ENCODE results near the gene PIK3CB.
"Not testable (repeated sequence)": the region's sequence is repeated elsewhere in the genome, so short reads cannot be mapped to it uniquely, and the experiment has no call there.

The PIK3CB gene

DNA sequence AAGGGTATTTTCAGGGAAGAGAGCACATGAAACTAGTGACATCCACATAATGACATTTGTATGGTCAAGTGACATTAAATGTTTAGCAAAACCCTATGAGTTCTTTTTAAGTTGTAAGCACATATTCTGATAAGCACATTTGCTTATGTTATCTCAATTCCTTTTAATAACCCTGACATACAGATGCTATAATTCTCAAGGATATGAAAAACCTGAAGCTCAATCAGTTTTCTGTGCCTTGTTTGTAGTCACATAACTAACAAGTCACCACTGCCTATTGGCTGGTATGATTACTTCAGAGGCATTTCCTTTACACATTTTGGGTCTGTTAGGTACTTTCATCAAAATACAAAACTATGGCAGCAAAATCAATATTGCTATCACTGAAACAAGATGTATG is 152.1 kb downstream of the PIK3CB start:
- no peak for DNase-seq (ENCODE audit: low read depth, low spot score)

DNA sequence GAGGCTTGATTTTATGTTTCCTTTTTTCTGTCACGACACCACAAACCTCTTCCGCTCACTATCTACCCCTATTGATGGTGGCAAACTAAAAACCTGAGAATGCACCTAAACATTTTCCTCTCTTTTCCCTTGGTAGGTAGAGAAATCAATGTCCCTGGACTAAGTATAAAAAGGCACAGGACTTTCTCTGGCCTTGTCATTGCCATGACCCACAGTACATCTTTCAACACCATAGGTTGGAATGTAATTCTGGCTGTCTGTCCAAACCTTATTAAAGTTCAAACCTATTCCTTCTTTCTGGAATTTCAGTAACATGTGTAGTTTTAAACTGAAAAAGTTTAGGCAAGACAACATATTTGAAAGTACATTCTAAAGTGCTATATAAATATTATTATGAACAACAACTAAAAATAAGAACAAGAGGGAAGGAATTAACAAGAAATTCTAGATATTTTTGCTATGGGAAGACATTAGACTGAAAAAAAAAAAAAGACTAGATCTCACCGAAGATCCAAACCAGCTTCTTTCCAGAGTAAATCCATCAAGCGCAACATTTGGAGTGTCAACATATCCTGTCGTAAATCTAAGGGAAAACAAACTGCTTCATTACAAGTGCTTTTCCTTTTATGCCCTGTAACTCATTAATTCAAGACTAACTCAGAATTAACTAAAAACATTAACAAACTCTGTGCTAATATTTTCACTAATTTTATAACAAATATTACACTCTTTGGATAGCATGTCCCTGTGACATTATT is 153.1 kb downstream of the PIK3CB start:
- no peak for DNase-seq (ENCODE audit: low read depth, low spot score)

DNA sequence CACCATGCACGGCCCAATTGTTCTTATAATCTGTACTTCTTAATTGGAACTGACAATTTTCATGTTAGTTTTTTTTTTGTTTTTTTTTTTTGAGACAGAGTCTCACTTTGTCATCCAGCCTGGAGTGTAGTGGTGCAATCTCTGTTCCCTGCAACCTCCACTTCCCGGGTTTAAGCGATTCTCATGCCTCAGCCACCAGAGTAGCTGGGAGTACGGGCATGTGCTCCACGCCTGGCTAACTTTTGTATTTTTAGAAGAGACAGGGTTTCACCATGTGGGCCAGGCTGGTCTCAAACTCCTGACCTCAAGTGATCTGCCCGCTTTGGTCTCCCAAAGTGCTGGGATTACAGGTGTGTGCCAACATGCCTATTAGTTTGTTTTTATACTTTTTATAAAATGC is 153.8 kb downstream of the PIK3CB start:
- not testable (repeated sequence) for DNase-seq (ENCODE audit: low read depth, low spot score)

DNA sequence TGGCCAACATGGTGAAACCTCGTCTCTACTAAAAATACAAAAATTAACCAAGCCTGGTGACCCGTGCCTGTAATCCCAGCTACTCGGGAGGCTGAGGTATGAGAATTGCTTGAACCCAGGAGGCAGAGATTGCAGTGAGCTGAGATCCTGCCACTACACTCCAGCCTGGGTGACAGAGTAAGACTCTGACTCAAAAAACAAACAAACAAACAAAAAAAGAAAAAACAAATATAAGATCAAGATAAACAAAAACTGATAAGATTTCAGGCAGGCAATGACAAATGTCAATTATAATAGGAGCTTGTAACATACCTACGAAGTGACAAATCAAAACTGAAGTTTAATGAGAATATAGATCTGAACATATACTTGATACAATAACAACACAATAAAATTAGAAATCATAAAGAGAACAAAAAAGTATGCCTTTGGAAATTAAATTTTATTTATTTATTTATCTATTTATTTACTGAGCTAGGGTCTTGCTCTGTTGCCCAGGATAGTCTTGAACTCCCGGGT is 155.8 kb downstream of the PIK3CB start:
- DNase-seq (ENCODE audit: low read depth, low spot score), result no peak

DNA sequence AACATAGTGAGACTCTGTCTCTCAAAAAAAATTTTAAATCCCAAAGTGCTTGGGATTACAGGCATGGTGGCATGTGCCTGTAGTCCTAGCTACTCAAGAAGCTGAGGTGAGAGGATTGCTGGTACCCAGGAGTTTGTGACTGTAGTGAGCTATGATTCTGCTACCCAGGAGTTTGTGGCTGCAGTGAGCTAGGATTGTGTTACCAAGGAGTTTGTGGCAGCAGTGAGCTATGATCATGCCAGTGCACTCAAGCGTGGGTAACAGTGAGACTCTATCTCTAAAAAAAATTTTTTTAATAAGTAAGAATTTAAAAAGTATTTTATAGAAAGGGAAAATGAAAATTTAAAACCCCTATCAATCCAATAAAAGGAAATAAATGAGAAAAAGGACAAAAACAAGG is 156.6 kb downstream of the PIK3CB start:
- no peak for DNase-seq (ENCODE audit: low read depth, low spot score)

DNA sequence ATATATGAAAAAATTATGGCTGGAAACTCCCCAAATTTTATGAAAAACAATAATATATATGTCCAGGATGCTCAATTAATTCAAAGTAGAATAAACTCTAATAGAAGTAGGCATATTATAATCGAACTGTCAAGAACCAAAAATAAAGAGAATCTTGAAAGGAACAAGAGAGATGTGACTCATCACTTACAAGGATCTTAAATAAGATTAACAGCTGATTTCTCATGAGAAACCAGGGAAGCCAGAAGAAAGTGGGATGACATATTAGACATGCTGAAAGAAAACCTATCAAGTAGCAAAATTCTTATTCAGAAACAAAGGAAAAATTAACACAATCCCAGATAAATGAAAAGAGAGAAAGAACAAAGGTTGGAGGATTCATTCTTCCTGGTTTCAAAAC is 159.3 kb downstream of the PIK3CB start:
- DNase-seq (ENCODE audit: low read depth, low spot score), result peak; percentile 13

DNA sequence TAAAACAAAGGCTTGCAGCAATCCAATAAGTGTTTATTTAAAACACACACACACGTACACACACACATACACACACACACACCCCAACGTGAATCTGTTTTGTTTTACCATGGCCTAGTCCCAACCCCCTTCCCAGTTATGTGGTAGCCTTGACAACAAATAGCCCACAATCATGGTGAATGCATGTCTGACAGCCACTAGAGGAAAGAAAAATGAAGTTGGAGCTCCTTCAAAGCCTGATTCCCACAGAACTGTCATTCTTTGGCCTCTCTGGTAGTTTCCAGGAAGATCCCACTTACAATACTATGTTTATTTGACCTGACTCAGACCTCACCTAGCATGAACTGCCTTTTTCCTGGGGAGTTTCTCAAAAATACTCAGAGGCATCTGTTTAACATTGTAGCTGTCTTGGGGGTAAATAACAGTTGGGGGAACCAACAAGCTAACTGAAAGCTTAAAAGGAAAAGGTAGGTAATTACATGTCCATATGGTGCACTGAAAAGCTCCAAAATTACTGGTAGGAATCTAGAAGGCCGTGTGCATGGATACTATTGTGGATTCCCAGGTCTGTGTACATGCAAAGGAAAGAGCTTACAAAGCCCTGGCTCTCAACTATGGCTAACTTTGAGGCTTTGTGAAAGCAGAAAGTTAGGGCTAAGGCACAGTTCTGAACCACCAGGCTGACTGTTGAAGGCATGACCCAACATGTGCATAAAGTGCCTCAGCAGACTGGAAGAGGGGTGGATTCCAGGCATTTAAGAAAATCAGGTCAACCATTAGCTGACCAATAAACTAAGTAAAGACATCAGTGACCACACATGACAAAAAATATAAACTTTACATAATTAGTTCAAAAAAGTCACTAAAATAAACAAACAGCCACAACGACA is 160.8 kb downstream of the PIK3CB start:
- peak; percentile 84 for DNase-seq (ENCODE audit: low read depth, low spot score)

DNA sequence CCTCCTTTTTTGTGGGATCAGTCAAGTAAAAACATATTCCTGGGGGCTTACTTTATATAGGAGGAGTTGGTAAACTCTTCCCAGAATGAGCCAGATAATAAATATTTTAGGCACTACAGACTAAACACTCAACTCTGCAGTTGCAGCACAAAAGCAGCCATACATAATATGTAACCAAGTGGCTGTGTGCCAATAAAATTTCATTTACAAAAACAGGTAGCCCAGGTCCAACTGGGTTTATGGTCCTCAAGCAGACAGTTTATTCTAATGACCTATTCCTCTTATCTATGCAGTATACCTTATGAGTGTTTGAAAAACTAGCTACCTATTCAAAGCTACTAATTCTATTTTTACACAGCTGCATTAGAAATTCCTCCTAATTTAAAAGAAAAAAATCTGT is 164.3 kb downstream of the PIK3CB start:
- DNase-seq (ENCODE audit: low read depth, low spot score), result no peak

DNA sequence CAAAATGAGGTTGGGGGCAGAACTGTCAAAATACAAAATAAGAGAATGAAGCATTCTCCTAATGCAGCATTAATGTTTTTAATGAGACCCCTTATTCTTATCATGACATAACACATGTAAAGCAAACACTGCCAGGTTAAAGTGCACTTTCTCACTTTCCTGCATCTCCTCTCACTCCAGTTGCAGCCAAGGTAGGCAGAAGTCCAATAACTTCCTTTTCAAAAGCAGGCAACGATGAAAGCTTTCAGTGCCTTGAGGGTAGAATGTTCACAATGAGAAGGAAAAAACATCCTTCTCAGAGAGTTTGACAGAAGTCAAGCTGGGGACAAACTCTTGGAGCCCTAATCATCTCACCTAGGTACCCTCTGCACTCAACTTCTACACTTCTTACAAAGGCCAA is 166.6 kb downstream of the PIK3CB start:
- DNase-seq (ENCODE audit: low read depth, low spot score), result no peak

DNA sequence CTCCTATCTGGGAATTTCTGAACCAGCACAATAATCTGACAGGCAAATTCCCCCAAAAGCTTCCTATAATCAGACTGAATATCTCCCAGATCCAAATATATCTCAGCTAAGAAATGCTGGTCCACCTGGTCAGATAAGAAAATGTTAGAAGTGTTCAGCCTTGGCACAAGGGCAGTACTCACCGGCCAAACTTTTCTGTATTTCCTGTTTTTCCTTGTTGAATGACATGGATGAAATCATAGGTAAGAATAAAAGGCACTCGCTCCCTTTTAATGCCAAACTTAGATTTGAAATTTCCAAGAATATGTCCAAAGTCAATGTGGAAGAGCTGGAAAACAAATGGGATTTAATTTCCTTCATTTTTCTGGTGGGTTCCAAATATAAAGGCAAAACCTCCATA is 177.2 kb downstream of the PIK3CB start:
- DNase-seq (ENCODE audit: low read depth, low spot score), result no peak

DNA sequence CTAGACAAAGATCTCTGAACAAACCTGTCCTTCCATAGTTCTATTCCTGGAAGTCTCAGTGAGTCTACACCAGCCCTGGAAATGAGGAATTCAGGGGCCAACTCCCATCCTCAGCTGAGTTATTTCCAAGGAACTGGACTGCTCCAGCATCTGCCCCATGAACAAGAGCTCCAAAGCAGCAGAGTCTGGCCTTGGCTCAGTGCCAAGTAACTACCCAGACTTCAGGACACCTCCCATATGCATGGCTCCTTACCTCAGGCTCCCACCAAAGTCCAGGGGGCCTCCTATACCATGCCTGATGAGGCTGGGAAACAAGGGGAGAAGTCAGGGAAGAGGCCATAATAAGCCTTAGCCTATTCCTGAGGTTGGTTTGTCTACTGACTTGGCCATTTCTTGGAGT is 181.2 kb downstream of the PIK3CB start:
- no peak for DNase-seq (ENCODE audit: low read depth, low spot score)

DNA sequence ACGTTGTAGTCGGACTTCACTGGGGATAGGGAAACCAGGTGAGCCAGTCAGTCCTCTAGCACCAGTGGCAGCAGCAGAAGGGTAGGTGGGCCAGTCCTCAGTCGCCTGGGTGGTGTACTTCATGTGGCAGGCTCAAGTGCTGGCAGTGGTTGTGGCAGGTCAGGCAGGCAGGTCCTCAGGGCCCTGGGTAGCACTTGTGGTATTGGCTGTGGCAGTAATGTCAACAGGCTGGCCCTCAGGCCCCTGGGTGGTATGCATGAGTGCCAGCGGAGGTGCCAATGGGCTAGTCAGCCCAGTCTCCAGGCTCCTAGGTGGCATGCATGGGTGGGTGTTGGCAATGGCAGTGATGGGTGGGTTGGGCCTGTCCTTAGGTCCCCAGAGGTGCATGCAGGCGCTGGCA is 185.6 kb downstream of the PIK3CB start:
- DNase-seq (ENCODE audit: low read depth, low spot score), result no peak

DNA sequence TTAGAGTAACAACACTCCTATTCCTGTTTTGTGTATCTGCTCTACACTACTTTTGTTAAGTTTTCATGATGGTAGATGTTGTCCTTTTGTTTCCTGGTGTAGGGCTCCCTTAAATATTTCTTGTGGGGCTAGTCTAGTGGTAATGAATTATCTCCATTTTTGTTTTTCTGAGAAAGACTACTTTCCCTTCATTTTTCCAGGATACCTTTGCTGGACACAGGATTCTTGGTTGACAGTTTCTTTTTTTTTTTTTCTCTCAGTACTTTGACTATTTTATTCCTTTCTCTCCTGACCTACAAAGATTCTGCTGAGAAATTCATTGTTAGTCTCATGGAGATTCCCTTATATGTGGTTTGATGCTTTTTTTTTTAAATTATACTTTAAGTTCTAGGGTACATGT is 188.2 kb downstream of the PIK3CB start:
- DNase-seq (ENCODE audit: low read depth, low spot score), result no peak

DNA sequence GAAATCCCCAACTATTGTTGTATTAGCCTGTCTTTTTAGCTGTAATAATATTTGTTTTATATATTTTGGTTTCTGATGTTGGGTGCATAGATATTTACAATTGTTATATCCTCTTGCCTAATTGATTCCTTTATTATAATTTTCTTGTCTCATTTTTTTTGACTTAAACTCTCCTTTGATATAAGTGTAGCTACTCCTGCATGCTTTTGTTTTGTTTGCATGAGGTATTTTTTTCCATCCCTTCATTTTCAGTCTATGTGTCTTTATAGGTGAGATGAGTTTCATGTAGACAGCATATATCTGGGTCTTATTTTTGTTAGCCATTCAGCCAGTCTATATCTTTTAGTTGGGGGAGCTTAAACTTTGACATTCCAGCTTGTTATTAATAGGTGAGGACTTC is 188.7 kb downstream of the PIK3CB start:
- no peak for DNase-seq (ENCODE audit: low read depth, low spot score)

DNA sequence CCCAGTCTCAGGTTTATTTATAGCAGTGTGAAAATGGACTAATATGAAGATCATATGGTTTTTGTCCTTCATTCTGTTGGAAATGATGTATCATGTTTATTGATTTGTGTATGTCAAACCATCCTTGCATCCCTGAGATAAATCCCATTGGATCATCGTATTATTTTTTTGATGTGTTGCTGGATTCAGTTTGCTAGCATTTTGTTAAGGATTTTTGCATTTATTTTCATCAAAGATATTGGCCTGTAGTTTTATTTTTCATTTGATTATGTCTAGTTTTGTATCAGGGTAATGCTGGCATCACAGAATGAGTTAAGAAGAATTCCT is 191.8 kb downstream of the PIK3CB start:
- DNase-seq (ENCODE audit: low read depth, low spot score), result no peak

DNA sequence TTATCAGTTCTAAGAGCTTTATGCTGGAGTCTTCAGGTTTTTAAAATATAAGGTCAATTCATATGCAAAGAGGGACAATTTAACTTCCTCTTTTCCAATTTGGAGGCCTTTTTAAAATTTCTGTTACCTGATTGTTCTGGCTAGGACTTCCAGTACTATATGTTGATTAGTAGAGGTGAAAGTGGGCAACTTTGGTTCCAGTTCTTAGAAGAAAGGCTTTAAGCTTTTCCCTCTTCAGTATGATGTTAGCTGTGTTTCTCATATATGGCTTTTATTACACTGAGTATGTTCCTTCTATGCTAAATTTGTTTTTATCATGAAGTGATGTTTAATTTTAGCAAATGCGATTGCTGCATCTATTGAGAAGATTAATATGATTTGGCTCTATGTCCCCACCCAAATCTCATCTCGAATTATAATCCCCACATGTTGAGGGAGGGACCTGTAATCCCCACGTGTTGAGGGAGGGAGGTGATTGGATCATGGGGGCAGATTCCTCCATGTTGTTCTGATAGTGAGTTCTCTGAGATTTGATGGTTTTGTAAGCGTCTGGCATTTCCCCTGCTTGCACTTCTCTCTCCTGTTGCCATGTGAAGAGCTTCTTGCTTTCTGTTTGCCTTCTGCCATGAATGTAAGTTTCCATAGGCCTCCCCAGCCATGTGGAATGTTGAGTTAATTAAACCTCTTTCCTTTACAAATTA is 192.4 kb downstream of the PIK3CB start:
- no peak for DNase-seq (ENCODE audit: low read depth, low spot score)

DNA sequence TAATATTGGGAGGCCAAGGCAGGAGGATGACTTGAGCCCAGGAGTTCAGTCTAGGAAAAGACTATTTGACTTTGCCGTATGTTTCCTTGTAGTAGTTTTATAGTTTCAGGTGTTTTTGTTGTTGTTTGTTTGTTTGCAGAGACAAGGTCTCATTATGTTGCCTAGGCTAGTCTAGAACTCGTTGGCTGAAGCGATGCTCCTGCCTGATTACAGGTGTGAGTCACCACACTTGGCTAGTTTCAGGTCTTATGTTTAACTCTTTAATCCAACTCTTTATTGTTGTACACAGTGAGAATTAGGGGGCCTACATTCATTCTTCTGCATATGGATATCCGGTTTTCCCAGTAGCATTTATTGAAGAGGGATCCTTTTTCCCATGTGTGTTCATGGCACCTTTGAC is 194.2 kb downstream of the PIK3CB start:
- DNase-seq (ENCODE audit: low read depth, low spot score), result no peak

DNA sequence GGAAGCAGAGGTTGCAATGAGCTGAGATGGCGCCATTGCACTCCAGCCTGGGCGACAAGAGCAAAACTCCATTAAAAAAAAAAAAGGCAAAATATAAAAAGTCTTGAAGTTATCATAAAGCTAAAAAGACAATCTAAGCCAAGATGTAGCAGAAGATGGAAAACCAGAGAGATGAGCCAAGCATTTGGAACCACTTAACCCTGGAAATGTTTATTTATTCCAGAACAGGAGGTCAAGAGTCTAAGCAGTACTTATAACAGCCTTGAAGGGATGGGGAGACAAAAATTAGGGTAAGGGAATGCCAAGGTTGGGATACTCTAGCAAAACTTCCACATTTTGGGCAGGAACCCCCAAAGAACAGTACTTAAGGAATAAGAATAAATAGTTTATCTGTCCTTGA is 196.1 kb downstream of the PIK3CB start:
- DNase-seq (ENCODE audit: low read depth, low spot score), result no peak

DNA sequence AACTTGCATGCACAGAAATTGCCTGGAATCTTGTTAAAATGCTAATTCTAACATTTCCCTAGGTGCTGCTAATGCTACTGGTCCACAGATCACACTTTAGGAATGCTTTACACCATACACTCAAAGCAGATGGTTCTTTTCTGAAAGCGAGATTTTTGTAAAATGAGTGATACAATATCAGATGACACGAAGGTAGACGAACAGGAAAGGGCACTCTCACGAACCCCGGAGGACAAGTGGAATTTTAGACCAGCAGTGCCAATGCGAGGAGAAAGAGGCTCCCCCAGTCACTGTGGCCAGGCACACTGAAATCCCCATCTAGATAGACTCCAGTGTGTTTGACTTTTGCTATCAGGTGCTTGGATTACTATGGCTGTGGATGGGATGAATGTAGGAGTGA is 205.2 kb downstream of the PIK3CB start:
- DNase-seq (ENCODE audit: low read depth, low spot score), result no peak

DNA sequence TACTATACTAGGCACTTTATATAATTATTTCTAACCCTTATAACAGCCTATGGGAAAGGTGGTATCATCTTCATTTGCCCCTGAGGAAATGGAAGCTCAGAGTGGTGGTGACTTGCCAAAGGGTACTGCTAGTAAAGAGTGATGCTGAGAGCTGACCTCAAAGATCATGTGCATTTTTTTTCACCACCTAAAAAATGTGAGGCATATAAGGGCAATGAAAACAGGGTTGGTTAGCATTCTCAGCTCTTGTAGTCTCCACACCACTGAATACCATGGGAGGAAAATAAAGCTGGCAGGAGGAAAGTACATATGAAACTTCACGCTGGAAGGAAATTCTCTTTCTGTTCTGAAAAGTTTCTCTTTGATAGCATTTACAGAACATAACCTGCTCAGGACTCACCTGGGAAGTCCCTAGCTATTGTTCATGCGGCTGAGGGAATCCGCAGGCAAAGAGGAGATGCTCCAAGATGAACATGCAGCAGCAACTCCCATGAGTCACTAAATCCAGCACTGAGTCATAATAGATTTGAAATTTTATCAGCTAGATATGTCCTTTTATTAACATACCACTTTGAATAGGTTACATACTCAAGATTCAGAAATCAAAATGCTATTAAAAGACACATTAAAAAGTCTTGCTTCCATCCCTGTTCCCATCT is 208.9 kb downstream of the PIK3CB start:
- peak; percentile 26 for DNase-seq (ENCODE audit: low read depth, low spot score)

DNA sequence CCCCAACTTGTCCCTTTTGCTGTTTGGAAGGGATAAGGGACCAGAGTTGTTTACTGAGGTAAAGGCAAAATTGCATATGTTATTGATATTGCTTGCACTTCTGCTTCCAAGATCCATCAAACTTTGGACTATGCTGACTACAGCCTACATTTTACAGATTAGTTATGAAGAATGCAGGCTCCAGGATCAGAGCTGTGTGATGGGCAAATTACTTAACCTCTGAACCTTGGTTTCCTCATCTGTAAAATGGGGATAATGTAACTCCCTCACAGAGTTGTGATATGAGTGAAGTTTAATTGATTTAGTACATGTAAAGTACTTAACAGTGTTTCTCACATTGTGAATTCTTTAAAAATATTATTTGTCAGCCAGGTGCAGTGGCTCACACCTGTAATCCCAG is 210.2 kb downstream of the PIK3CB start:
- DNase-seq (ENCODE audit: low read depth, low spot score), result no peak

DNA sequence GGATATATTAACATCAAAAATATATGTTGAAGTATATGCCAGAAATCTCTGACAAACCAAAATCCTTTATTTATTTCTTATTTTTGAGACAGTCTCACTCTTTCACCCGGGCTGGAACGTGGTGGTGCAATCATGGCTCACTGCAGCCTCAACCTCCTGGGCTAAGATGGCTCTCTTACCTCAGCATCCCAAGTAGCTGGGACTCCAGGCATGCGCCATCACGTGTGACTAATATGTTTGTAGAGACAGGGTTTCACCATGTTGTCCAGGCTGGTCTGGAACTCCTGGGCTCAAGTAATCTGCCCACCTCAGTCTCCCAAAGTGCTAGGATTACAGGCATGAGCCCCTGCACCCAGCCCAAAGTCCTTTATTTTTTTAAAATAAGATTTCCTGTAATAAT is 214.3 kb downstream of the PIK3CB start:
- DNase-seq (ENCODE audit: low read depth, low spot score), result no peak
